ENCODE measurements around the gene HERC2. TPM values are rescaled to one million over a fixed set of nuclear protein-coding genes. Genes with fewer than 3 reads are reported as not detected.
A peak's percentile ranks its signal among the peaks of the same experiment; 100 is the strongest.

The HERC2 gene
- total and polyA plus RNA-seq, 2 of the 13 experiments (the other 11 are each of a cell fraction or from before 2014, with no cell fraction given), result 17.6 to 24.8 TPM

- Histone ChIP-seq H3K4me2 (ENCODE audit: low read depth, low read length) (no peak overlapping the region), H3K27ac (ENCODE audit: extremely low read length, insufficient read depth, low read length) (no peak overlapping the region), H3K4me3 (replicated peaks in 1 of 3; ENCODE audit: insufficient read depth in 1 of 3, low read depth in 2 of 3, low read length in 3 of 3) (no peak overlapping the region), H4K20me1 (ENCODE audit: insufficient read depth, low read length) (no peaks in the 10 kb centered on the region), H3K9ac (ENCODE audit: insufficient read depth, low read depth, low read length) (no peak overlapping the region), H3K9me3 (ENCODE audit: low read length) (peaks cover 5% of the 10 kb centered on the region; the same call in 1 of the 2 replicates), H3K79me2 (ENCODE audit: insufficient read depth, low read length) (no peaks in the 10 kb centered on the region), H3K36me3 (replicated peaks in 1 of 2; ENCODE audit: control insufficient read depth in 1 of 2, insufficient read depth in 2 of 2, low read length in 2 of 2) (peaks cover 11 to 40% of the 10 kb centered on the region in 2 experiments; a peak in 4 of 5 replicates), H3K27me3 (ENCODE audit: control insufficient read depth in 1 of 2, insufficient read depth in 2 of 2, low read length in 2 of 2) (no peaks in the 10 kb centered on the region), H3K4me1 (ENCODE audit: insufficient read depth, low read length) (peaks cover 7% of the 10 kb centered on the region; the same call in 1 of the 2 replicates), H2AFZ (ENCODE audit: low read length) (no peak overlapping the region)
- no TSS peak for BruUV-seq (replicated peaks)
- no peak for FAIRE-seq
- no peak for DNase-seq (ENCODE audit: low spot score)
- CTCF ChIA-PET (ENCODE audit: low intra/inter-chr PET ratio, low total read pairs), result no interaction called here
- POLR2A ChIA-PET, result no interaction called here
- in situ Hi-C loops (cut with HindIII; ENCODE audit: extremely low pct_ligation_motif_present, low pct_unique_long_range_greater_than_20kb) (no loop called here), intact Hi-C loops (cut with micrococcal nuclease; ENCODE audit: unreplicated experiment) (no loop called here)
- TF ChIP-seq ZBTB33 (CRISPR knock-in tag; IDR thresholded peaks at IDR 0.05) (peak; percentile 83), RNF2 (conservative IDR thresholded peaks at IDR 0.05; ENCODE audit: low read depth) (no peak)
- WGBS (ENCODE audit: low lambda C conversion rate), result 80% methylated on average over 1 of the region's 5 CpGs
- ATAC-seq, result no peak
Measured at GRCh38 chr15:28246605-28247004, 75.4 kb downstream of the HERC2 start.

- BruUV-seq (replicated peaks), result no TSS peak
- ATAC-seq, result peak; percentile 52
- no peaks in the 10 kb centered on the region for H3K79me2 ChIP-seq (ENCODE audit: insufficient read depth, low read length)
- H3K9ac ChIP-seq (ENCODE audit: insufficient read depth, low read depth, low read length), result no peak overlapping the region
- no peak overlapping the region for H3K4me2 ChIP-seq (ENCODE audit: low read depth, low read length)
- no peaks in the 10 kb centered on the region for H3K27me3 ChIP-seq (ENCODE audit: control insufficient read depth in 1 of 2, insufficient read depth in 2 of 2, low read length in 2 of 2)
- H3K27ac ChIP-seq (ENCODE audit: extremely low read length, insufficient read depth, low read length), result no peak overlapping the region
- H2AFZ ChIP-seq (ENCODE audit: low read length), result no peak overlapping the region
- peak; percentile 11 for DNase-seq (ENCODE audit: low spot score)
- FAIRE-seq, result no peak
- no peaks in the 10 kb centered on the region for H3K9me3 ChIP-seq (ENCODE audit: low read length)
- peaks cover 7% of the 10 kb centered on the region; the same call in 1 of the 2 replicates for H3K4me1 ChIP-seq (ENCODE audit: insufficient read depth, low read length)
- intact Hi-C loops (cut with micrococcal nuclease; ENCODE audit: unreplicated experiment), result no loop called here
- in situ Hi-C loops (cut with HindIII; ENCODE audit: extremely low pct_ligation_motif_present, low pct_unique_long_range_greater_than_20kb), result no loop called here
- H3K36me3 ChIP-seq (replicated peaks in 1 of 2; ENCODE audit: control insufficient read depth in 1 of 2, insufficient read depth in 2 of 2, low read length in 2 of 2), result peaks cover 10 to 40% of the 10 kb centered on the region in 2 experiments; a peak in 3 of 5 replicates
- no peaks in the 10 kb centered on the region for H4K20me1 ChIP-seq (ENCODE audit: insufficient read depth, low read length)
- no peak overlapping the region for H3K4me3 ChIP-seq (replicated peaks in 1 of 3; ENCODE audit: insufficient read depth in 1 of 3, low read depth in 2 of 3, low read length in 3 of 3)
- POLR2A ChIA-PET, result no interaction called here
- WGBS (ENCODE audit: low lambda C conversion rate), result 79% methylated on average over 6 of the region's 6 CpGs
- CTCF ChIA-PET (ENCODE audit: low intra/inter-chr PET ratio, low total read pairs), result no interaction called here
- TF ChIP-seq BCL6 (CRISPR knock-in tag; IDR thresholded peaks at IDR 0.05), result no peak
- peak; percentile 51 for TF ChIP-seq RARA (CRISPR knock-in tag; IDR thresholded peaks at IDR 0.05)
- TF ChIP-seq NR2F1 (CRISPR knock-in tag; IDR thresholded peaks at IDR 0.05), result peak in 1 of 2 experiments; percentile 53; a peak in 1 of 4 replicates
- no peak for TF ChIP-seq KMT2A (CRISPR knock-in tag; IDR thresholded peaks at IDR 0.05)
- TF ChIP-seq RELA (CRISPR knock-in tag; IDR thresholded peaks at IDR 0.05), result no peak
- peak; percentile 23; the same call in 1 of the 2 replicates for TF ChIP-seq GATAD2A (CRISPR knock-in tag; IDR thresholded peaks at IDR 0.05)
- TF ChIP-seq TEAD3 (CRISPR knock-in tag; optimal IDR thresholded peaks at IDR 0.05; ENCODE audit: borderline replicate concordance), result peak; percentile 64
- no peak for TF ChIP-seq ZEB1 (IDR thresholded peaks at IDR 0.05; ENCODE audit: insufficient replicate concordance, low read depth)
- TF ChIP-seq GABPB1 (CRISPR knock-in tag; IDR thresholded peaks at IDR 0.05), result no peak
- TF ChIP-seq SALL1 (CRISPR knock-in tag; IDR thresholded peaks at IDR 0.05), result peak; percentile 25; the same call in 1 of the 2 replicates
- TF ChIP-seq FOXP1 (IDR thresholded peaks at IDR 0.05), result no peak
- 0 out of 2 replicates have a peak, but pooled peaks have one; percentile 24 for TF ChIP-seq FOXP1 (CRISPR knock-in tag; IDR thresholded peaks at IDR 0.05)
- peak; percentile 36; the same call in 1 of the 2 replicates for TF ChIP-seq ARID5B (CRISPR knock-in tag; IDR thresholded peaks at IDR 0.05)
Measured at GRCh38 chr15:28243901-28244300, 78.1 kb downstream of the HERC2 start.

Data from HepG2 (cell line).